ENCODE results near the gene DCTN5.
A peak's percentile ranks its signal among the peaks of the same experiment; 100 is the strongest.

Gene DCTN5

GRCh38 chr16:23640931-23641765 is at the start of gene DCTN5, which contains the start of gene PALB2:
Gene DCTN5 (plus strand): TSS chr16:23641466. CDS start chr16:23641543, 77 bp downstream.
Gene PALB2 (minus strand): TSS chr16:23641310. CDS start chr16:23641157, 153 bp downstream.
- no peak for TF ChIP-seq CTCF (IDR thresholded peaks at IDR 0.05; ENCODE audit: borderline replicate concordance, insufficient read depth, low read depth, low read length)

DNA sequence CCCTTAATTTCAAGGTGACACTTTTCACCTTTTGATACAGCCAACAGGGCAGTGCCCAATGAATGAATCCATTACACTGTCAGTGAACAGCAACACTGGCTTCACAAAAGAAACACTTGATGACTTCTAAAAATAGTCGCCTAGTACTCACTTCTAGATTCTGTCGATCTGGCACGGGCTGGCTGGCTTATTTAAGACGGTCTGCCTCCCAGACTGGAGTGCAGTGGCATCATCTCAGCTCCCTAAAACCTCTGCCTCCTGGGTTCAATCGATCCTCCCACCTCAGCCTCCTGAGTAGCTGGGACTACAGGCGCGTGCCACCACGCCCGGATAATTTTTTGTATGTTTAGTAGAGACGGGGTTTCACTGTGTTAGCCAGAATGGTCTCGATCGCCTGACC is 47.1 kb upstream of the DCTN5 start:
- no peak overlapping the region for H3K4me3 ChIP-seq (ENCODE audit: low read depth, low read length)
- no peak for TF ChIP-seq CTCF (IDR thresholded peaks at IDR 0.05; ENCODE audit: borderline replicate concordance, insufficient read depth, low read depth, low read length)

More at GRCh38 chr16:23640931-23641765, at the start of gene DCTN5, which contains the start of gene PALB2:
- peak within 1 kb of the TSS; percentile 84 for H3K4me3 ChIP-seq (ENCODE audit: low read depth, low read length)

- peak overlapping the region; percentile 81 for H3K4me3 ChIP-seq (ENCODE audit: low read depth, low read length)
- no peak for TF ChIP-seq CTCF (IDR thresholded peaks at IDR 0.05; ENCODE audit: borderline replicate concordance, insufficient read depth, low read depth, low read length)
Measured at GRCh38 chr16:23595246-23595950, 45.9 kb upstream of the DCTN5 start.

DNA sequence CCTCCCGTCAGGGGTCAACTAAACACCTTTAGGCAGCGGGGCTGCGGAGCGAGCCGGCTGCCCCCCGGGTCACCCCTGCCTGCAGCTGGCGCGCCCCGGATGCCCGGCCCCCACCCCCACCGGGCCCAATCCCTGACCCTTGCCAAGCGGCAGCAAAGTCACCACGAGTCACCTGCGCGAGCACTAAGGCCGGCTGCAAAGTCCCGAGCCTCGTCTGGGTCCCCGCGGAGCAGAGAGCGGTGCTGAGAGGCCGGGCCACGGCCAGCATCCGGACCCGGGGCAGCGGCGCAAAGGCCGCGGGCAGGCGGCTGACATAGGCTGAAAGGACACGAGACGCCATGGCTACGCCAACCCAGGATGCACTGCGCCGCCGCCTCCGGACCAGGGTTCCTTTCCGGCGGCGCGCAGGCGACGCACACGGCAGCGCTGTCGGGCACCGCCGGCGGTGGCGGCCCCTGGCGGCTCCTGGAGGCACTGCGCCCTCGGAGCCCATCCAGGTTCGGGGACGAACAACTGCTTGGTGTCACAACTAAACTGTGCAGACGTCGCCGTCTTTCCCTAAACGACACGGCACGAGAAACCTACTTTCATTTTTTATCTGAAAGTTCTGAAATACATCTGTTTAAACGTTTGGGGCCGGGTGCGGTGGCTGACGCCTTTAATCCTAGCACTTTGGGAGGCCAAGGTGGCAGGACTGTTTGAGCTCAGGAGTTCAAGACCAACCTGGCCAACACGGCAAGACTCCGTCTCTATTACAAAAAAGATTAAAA is 45.1 kb upstream of the DCTN5 start, which contains the start of gene NDUFAB1:
Gene NDUFAB1, minus strand, starts transcription at position 366 of the 770 bp plus-strand sequence. Its CDS starts 26 bp downstream, at position 340.
- peak; percentile 100 for TF ChIP-seq CTCF (IDR thresholded peaks at IDR 0.05; ENCODE audit: borderline replicate concordance, insufficient read depth, low read depth, low read length)
- H3K4me3 ChIP-seq (ENCODE audit: low read depth, low read length) = peak within 1 kb of the TSS; percentile 81

DNA sequence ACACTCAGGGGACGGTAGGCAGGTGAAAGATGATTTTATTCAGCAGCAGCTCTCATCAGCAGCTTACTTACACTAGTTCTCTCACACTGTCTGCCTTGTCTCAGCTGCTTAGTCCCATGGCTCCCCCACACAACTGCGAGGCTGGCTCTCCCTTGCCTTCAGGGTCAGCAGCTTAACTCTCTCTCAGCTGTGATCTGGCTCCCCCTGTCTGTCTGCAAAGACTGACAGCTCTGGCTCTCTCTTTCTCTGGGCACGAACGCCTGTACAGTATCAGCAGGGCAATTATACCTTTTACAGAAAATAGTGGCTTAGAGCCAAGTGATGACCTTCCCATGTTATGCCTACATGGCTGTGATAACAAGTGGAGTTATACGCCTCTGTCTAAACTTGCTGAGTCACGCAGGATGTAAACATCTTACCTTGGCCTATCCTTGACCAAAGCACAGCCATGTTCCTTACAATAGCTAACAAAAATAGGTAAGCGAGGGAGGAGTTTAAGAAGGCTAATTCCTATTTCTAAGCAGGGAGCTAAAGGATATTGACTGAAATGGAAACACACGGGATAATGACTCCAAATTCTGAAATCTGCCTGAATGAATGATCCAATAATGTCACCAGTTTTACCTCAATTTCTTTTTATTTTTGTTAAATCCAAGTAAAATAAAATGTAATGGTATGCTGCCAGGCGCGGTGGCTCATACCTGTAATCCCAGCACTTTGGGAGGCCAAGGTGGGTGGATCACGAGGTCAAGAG is 44.1 kb upstream of the DCTN5 start:
- H3K4me3 ChIP-seq (ENCODE audit: low read depth, low read length) = no peak overlapping the region
- peak; percentile 59 for TF ChIP-seq CTCF (IDR thresholded peaks at IDR 0.05; ENCODE audit: borderline replicate concordance, insufficient read depth, low read depth, low read length)

GRCh38 chr16:23607726-23608125 is 33.5 kb upstream of the DCTN5 start:
- TF ChIP-seq CTCF (IDR thresholded peaks at IDR 0.05; ENCODE audit: borderline replicate concordance, insufficient read depth, low read depth, low read length) = no peak
- no peak overlapping the region for H3K4me3 ChIP-seq (ENCODE audit: low read depth, low read length)
